Effector memory CD4-positive, alpha-beta T cell (primary cell): ENCODE data around the gene AGMO.

Experiments
- DNase-seq, 3 donors: peaks; one replicate each; pipeline ENCODE4 v3.0.0-alpha.2; 2020
- H3K27ac ChIP-seq: 2 replicates; pipeline ENCODE4 v1.7.0; 2013; ENCODE audit warnings: mild to moderate bottlenecking, low read length, moderate library complexity; ENCODE audit not compliant: insufficient read depth, poor library complexity, severe bottlenecking
- H3K27me3 ChIP-seq: replicated peaks from 2 replicates; pipeline ENCODE4 v1.7.0; 2013; ENCODE audit warnings: mild to moderate bottlenecking, low read length; ENCODE audit not compliant: insufficient read depth, control insufficient read depth, poor library complexity, severe bottlenecking
- H3K36me3 ChIP-seq: 2 replicates; pipeline ENCODE4 v1.7.0; 2013; ENCODE audit warnings: mild to moderate bottlenecking, low read length, moderate library complexity; ENCODE audit not compliant: control insufficient read depth, insufficient read depth
- H3K4me1 ChIP-seq: 2 replicates; pipeline ENCODE4 v1.7.0; 2013; ENCODE audit warnings: low read length, mild to moderate bottlenecking; ENCODE audit not compliant: control insufficient read depth, insufficient read depth, poor library complexity, severe bottlenecking
- H3K4me3 ChIP-seq: 2 replicates; pipeline ENCODE4 v1.7.0; 2013; ENCODE audit warnings: low read length, low read depth, mild to moderate bottlenecking; ENCODE audit not compliant: insufficient read depth, poor library complexity, severe bottlenecking
- H3K9me3 ChIP-seq: 2 replicates; pipeline ENCODE4 v1.7.0; 2013; ENCODE audit warnings: mild to moderate bottlenecking, low read length, moderate library complexity; ENCODE audit not compliant: control insufficient read depth

AGMO gene

DNA sequence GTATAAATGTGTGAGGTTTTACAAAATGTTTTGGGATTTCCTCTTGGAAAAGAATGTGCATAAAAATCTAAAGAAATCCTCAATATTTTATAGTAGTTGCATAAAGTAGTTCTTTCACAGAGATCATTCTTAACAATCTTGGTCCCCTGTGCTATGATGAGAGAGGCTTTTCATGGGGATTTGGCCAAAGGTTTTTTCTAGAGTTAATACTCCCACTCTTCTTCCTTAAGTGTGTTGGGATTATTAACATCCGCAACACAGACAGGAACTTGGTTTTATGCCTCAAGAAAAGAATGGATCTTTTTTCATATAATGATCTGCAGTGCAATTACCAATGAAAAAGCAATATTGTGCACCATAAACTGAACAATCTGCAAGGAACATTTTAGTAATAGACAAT lies 71.5 kb downstream of the AGMO start:
- Histone ChIP-seq H3K4me1 (no peaks in the 10 kb centered on the region), H3K27me3 (no peaks in the 10 kb centered on the region), H3K9me3 (no peaks in the 10 kb centered on the region), H3K36me3 (no peaks in the 10 kb centered on the region), H3K27ac (no peak overlapping the region), H3K4me3 (no peak overlapping the region)
- DNase-seq = no peak

DNA sequence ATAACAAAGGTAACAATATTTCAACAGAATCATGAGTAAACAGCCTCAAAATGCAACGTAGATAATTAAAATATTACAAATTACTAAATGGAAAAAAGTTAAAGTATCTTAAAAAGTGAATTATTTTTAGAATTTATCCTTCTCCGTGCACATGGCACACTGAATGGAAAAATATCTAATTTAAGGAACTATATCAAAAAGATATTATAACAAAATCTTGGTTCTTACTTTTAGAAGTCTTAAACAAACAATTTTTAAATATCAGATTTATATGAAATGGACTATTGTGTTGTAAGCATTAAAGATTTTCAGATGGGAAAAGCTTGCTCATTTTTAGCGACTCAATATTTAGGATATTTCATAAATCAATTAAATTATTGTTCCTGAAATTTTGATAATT lies 72.0 kb downstream of the AGMO start:
- no peak overlapping the region for H3K27ac ChIP-seq
- H3K9me3 ChIP-seq = no peaks in the 10 kb centered on the region
- H3K4me1 ChIP-seq = no peaks in the 10 kb centered on the region
- DNase-seq = no peak
- H3K36me3 ChIP-seq = no peaks in the 10 kb centered on the region
- H3K4me3 ChIP-seq = no peak overlapping the region
- H3K27me3 ChIP-seq = no peaks in the 10 kb centered on the region

DNA sequence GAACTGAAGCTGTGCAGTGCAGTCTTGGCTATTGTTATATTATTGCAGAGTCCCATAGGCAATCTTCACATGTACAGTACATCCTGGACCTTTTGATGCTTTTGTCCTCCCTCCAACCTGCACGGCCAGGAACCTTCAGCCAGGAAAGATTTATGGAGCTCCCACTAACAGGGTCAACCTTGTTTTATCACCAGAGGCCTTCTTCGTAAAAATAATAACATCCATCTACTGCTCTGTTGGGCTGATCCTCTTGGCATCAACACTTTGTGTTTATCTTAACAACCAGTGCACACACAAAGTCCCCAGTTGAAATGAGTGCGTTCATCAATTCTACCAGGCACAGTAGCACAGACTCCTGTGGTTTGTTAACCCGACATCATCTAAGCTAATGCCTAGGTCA lies 72.4 kb downstream of the AGMO start:
- Histone ChIP-seq H3K27ac (no peak overlapping the region), H3K27me3 (no peaks in the 10 kb centered on the region), H3K9me3 (no peaks in the 10 kb centered on the region), H3K4me1 (no peaks in the 10 kb centered on the region), H3K36me3 (no peaks in the 10 kb centered on the region), H3K4me3 (no peak overlapping the region)
- no peak for DNase-seq

DNA sequence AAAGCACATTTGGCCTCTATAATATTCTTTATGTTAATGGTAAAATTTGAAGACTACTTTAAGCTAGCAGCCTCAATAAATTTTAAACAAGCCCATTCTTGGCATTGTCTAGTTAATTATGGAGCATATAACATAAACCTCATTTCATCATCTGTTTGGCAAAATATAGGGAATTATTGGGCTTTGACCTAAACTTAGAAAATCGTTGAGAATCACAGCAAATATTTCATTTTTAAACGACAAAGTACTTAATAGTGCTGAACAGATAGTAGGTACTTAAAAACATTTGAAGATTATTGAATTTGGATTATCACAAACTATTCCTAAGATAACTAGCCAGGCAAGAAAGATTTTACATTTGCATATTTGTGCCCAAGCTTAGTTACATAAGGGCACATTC lies 73.4 kb downstream of the AGMO start:
- no peaks in the 10 kb centered on the region for H3K36me3 ChIP-seq
- H3K4me3 ChIP-seq = no peak overlapping the region
- H3K4me1 ChIP-seq = no peaks in the 10 kb centered on the region
- no peaks in the 10 kb centered on the region for H3K9me3 ChIP-seq
- DNase-seq = no peak
- no peaks in the 10 kb centered on the region for H3K27me3 ChIP-seq
- no peak overlapping the region for H3K27ac ChIP-seq

DNA sequence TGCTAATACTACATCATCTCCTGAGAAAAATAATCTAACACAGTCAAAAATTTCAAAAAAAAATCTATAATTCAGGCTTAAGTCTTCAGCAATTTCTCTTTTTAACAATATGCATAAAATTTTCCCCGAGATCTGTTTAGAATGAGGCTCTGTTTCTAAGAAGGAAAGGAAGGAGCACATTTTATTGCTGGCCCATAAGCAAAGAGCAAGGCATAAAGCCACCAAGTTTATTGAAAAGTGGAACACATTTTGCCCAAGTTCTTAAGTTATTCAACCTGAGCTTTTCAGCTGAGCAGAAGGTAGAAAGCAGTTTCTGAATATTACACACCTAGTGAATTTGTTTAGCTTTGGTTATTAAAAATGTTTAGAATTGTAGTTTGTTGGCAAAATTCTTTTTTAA lies 73.9 kb downstream of the AGMO start:
- no peak for DNase-seq
- Histone ChIP-seq H3K9me3 (no peaks in the 10 kb centered on the region), H3K36me3 (no peaks in the 10 kb centered on the region), H3K4me1 (no peaks in the 10 kb centered on the region), H3K27me3 (no peaks in the 10 kb centered on the region), H3K27ac (no peak overlapping the region), H3K4me3 (no peak overlapping the region)

DNA sequence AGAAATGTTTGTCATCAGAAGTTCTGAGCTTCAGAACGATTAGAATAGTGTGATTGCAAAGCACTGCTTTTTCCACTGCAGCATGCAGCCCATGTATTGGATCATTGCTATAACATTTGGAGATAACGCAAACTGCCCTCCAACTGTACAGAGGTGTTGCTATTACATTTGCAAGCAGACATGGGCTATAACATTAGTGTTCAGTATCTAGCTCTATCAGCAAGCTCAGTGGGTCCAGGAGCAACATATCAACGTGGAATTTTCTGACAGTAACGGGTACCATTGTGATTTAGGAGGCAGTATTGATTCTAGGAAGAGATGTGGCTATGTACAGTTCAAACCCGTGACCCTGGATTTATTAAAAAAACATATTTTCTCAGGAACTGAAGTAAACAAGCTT lies 75.8 kb downstream of the AGMO start:
- H3K27ac ChIP-seq = no peak overlapping the region
- H3K9me3 ChIP-seq = no peaks in the 10 kb centered on the region
- H3K4me3 ChIP-seq = no peak overlapping the region
- no peaks in the 10 kb centered on the region for H3K36me3 ChIP-seq
- no peaks in the 10 kb centered on the region for H3K27me3 ChIP-seq
- no peak for DNase-seq
- H3K4me1 ChIP-seq = no peaks in the 10 kb centered on the region

DNA sequence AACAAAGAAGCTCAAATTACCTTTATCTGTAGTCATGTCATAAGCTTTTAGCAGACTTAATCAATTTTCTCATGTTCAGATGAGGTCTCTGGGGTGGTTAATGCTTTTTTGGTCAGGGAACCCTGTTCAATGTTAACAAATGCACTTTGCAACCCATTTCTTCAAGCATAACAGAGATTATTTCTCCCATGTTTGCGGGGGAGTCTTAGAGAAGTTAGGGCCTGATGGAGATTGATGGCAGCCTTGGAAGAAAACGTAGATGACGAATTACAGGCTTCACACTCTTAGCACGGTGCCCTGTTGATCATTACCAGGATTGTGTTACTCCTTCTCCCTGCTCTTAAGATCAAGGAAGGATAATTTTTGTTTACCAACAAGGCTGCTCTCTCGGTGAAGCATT lies 76.4 kb downstream of the AGMO start:
- no peak for DNase-seq
- Histone ChIP-seq H3K27me3 (no peaks in the 10 kb centered on the region), H3K4me3 (no peak overlapping the region), H3K27ac (no peak overlapping the region), H3K36me3 (no peaks in the 10 kb centered on the region), H3K4me1 (no peaks in the 10 kb centered on the region), H3K9me3 (no peaks in the 10 kb centered on the region)

DNA sequence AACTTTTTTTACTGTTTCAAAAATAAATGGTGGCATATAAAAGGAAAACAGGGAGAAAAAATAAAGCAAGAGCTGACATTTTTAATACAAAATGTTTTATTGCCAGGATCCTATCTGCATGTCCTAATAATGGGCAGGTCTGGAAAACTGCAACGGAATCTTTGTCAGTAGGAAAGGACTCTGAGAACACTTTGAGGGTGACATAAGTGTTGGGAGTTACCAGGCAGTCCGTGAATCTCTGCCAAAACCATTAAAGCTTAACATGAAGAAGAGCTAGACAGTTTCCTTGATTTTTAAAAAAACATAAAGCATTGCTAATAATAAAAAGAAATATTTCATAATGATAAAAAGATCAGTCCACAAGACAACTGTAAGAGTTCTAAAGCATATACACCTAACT lies 80.7 kb downstream of the AGMO start:
- no peak for DNase-seq
- no peak overlapping the region for H3K27ac ChIP-seq
- no peaks in the 10 kb centered on the region for H3K36me3 ChIP-seq

DNA sequence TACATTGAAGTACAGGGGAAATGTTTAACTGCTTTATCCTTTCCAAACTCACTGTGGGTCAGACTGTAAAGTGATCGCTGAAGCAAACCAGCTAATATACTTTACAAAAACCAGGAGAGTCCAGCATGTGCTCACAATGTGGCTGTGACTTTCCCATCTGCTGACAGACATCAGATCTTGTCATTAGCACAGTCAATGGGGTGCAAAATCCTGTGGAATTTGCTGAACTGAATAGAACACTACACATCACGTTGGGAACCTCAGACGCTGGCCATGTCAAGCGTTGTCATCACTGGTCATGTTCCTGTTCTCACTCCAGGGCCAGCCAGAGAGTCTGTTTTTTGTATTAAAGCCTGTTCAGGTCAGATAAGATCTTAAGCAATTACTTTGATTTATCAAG lies 83.4 kb downstream of the AGMO start:
- no peaks in the 10 kb centered on the region for H3K9me3 ChIP-seq
- H3K27ac ChIP-seq = no peak overlapping the region
- H3K4me1 ChIP-seq = no peaks in the 10 kb centered on the region
- H3K27me3 ChIP-seq = no peaks in the 10 kb centered on the region
- DNase-seq = no peak
- no peaks in the 10 kb centered on the region for H3K36me3 ChIP-seq
- no peak overlapping the region for H3K4me3 ChIP-seq

More for the DNA sequence above, 80.7 kb downstream of the AGMO start:
- H3K9me3 ChIP-seq = no peaks in the 10 kb centered on the region
- H3K4me1 ChIP-seq = no peaks in the 10 kb centered on the region
- no peaks in the 10 kb centered on the region for H3K27me3 ChIP-seq
- H3K4me3 ChIP-seq = no peak overlapping the region

DNA sequence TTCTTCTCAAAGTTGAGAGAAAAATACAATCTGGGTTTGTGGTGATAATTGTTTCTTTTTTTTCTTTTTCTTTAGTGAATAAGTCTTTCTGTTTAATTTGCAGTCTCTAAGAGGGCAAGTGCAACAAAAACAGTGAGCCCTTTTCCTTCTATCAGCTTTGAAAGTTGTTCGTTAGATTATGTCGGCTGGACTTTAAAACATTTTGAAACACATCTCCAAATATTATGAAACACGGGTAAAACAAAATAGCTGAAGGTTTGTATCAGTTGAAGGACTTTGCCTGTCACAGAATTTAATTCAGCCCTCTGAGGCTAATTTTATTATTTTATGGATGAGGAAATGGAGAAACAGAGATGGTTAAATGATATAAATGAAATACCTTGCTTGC lies 85.3 kb downstream of the AGMO start:
- no peak for DNase-seq

More for the DNA sequence above, 85.3 kb downstream of the AGMO start:
- no peaks in the 10 kb centered on the region for H3K9me3 ChIP-seq
- no peaks in the 10 kb centered on the region for H3K27me3 ChIP-seq
- H3K4me3 ChIP-seq = no peak overlapping the region
- no peaks in the 10 kb centered on the region for H3K36me3 ChIP-seq
- H3K27ac ChIP-seq = no peak overlapping the region
- no peaks in the 10 kb centered on the region for H3K4me1 ChIP-seq
